HG03432 (cell line): ENCODE data around the gene NFIA.
A peak's percentile ranks its signal among the peaks of the same experiment; 100 is the strongest.

ENCODE experiments used
- ATAC-seq: cut with Tn5 transposase; IDR thresholded peaks from one replicate; pipeline ENCODE4 v1.9.1; 2021; ENCODE audit warnings: mild to moderate bottlenecking, moderate library complexity; ENCODE audit not compliant: unreplicated experiment

The NFIA gene

DNA sequence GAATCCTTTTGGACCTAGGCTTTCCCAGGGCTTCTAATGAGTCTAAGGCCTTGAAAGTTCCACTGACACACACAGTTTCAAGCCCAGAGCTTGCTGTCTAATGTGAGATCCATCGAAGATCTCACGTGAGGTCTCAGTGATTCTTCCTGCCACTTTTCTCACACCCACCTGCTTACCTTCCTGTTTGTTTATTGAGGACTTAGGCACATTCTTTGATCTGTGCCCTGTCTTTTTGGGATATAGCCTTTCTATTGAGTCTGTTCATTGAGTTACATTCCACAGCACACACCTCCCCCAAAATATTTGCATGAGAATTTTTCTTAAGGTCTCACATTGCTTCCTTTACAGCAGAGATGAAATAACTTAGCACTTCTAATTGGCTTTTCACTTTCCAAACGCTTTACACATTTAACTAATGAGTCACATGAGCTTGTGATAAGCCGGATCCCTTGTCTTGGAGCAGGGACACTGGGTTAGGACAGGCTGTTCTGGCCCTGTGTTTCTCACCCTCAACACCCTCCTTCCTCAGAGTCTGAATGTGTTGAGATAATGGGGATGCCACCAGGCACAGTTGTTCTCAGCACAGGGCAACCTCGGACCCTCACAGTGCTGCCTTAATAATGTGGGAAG, 354.2 kb downstream of the NFIA start:
- no peak for ATAC-seq

DNA sequence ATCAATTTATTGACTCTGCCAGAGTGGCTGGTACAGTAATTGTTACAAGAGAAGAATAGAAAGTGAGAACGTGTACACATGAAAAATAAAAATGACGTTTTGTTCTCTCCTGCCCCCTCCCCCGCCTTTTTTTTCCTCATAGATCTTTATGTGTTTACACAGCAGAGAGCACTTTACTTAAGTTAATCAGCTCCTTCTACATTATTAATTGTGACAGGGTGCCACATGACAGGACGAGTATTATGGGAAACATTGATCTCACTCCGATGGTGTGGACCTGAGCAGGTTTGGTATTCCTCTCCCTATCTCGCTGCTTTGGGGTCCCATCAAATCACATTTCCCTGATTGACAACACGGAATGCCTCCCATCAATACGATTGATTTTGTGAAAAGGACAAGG, 356.9 kb downstream of the NFIA start:
- ATAC-seq, result no peak

DNA sequence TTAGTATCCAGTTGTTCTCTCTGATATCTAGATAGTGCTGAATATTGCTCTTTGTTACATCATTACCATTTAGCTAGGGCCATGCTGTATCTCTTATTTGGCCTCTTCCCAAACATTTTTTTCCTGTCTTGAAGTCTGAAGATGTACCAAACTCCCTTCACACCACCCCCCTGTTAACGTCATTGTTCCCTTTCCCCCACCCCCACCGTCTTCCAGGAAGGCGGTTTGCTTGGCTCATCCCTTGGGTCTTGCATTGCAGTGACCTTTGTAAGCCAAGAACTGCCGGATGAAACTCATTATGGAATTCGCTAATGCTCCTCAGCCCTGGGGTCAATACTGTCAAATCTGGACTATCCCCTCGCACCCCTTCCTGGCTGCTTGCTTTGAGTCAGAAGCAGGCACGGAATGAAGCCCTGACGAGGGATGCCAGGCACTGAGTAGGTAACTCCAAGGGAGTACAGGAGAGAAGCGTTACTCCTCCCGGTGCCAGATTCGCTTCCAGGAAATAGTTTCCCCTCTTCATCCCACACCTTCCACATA, 359.4 kb downstream of the NFIA start:
- ATAC-seq, result no peak

DNA sequence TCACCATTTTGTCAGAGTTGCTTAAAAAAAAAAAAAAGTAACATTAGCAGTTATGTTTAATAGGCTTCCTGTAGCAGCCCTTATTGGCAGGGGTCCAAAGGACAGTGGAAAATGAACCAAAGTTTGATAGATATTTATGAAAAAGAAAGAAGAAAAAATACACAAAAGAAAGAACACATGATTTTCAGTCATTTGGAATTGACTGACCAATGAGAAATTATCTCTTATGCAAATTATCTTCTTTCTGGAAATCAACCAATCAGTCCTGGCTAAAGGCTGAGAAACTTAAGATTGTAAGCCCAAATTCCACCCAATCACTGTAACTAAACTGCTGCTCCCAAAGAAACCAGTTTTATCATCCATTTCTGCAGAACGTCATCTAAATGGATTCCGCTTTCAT, 360.2 kb downstream of the NFIA start:
- no peak for ATAC-seq

DNA sequence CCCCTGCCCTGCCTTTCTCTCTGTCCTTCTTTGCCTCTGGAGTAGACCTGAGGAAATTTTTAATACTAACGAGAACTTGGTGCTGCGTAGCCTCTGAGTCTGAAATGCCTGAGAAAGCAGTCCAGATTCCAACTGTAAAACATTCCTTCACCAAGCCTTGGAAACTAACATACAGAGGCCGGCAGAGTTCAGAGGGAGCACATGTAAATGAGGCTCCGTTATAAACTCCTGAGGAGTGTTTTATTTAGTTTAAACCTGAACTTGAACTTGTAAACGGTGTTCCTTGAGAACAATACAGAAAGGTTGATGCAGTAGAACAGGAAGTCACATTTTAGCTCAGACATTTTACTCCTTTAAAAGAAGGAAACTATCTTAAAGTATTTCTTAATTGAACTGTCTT, 361.9 kb downstream of the NFIA start:
- no peak for ATAC-seq

DNA sequence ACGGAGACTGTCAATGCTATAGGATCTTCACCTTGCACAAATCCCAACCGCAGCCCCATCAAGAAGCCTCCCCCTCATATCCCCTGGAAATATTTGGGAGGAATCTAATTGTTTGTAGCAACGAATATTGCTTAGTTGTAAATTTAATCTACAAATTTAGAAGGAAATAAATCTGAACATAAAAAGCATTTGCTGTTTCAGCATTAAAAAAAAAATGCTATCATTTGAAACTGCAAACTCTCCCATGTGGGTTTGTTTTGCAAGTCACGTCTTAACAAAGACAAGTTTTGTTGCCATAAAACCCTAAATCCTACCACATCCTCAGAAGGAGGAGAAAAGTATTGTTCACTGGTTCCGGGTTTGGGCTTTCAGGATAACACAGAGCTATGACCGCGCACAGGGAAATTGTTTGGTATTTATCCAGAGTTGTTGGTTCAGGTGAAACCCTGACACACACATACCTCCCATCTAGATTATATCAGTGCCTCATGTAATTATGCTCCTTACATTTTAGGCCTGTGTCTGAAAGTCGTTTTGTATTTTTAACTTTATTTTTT, 363.0 kb downstream of the NFIA start:
- no peak for ATAC-seq

DNA sequence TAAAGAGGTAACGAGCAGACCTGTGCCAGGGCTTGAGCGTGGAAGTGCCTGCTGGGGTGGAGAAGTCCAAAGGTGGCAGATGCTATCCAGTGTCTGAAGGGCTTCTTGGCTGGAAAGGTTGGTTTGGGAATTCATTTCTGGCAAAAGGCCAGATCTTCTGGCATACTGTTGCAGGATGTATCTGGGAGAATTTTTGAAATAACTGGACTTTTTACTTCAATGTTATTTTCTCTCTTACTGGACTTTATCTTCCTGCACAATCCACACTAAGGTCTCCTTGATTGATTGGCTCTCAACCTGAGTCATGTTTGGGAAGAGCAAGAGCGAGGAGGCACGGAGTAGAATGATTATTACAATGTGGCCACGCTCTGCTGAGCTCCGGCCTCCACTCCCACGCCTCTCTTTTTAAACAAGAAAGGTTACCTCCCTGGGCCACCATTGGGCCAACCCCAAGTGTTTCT, 364.2 kb downstream of the NFIA start:
- no peak for ATAC-seq

DNA sequence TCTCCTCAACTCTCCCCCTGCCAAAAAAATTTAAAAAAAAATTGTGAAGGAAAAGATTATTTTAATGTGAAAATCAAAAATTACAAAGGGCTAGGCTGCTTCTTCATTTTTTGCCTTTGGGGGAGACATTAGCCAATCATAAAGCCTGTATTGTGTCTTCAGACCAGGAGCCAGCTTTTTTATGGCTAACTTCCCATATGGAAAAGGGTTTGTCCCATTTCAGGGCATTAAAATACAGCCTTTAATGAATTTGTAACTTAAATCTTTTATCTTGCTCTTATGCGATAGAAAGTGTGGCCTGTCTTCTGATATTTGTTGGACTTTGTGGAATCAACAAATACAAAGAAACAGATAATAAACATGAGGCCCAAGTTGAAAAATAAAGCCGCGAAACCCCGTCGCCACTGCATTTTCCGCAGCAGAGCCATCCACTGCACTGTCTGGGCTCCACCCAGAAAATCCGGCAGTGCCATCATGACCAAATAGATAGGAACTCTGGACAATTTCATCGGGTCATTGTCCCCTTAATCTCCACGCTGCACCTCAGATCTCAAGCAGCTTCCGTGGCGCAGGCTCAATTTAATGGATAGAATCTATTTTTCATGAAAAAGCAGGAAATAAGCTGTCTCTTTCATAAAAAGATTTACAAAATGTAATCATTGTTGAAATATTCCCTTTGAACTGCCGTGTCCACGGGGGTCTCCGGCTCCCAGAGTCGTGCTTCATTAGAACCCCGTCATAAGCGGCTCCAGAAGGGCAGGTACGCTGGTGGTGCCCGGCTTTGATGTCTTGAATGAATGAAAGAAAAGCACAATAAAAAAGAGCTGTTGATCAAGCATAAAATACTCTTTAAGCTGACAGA, 365.0 kb downstream of the NFIA start:
- no peak for ATAC-seq

DNA sequence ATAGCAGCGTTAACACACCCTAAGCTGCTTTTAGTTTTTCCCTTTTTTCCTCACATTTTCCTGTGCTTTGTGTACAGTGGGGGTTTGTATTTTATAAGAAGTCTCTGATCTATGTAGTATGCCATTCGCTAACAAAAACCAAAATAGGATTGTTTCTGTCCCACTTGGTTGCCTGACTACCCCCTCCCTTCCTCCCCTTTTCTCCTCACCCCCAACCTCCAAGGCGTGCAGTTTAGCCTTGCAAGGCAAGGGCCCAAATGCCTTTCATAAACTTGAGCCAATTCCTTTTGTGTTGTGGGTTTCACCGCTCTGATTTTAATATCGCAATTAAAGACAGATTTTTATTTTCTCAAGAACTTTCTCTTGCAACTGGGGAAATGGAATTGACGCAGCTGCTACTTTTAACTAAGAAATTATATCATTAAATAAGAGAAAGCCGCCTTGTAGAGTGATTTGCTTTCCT, 365.6 kb downstream of the NFIA start:
- no peak for ATAC-seq

DNA sequence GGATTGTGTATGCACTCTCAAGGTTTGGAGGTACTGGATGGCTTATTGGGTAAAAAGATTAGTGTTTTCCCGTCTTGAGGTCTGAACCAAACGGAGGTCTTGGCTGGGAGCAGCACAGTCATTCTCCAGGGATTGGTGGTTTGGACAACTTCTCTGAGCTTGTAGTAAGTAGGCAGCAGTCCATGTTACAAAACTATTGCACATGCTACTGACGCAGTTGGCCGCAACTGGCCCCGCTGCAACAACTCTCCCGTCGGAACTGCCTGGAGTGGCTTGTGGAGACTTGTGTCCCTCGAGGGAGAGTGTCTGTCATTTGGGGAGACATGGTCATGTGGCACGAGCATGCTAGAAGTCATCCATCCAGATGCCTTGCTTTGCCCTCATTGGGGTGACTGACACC, 366.6 kb downstream of the NFIA start:
- ATAC-seq, result no peak

DNA sequence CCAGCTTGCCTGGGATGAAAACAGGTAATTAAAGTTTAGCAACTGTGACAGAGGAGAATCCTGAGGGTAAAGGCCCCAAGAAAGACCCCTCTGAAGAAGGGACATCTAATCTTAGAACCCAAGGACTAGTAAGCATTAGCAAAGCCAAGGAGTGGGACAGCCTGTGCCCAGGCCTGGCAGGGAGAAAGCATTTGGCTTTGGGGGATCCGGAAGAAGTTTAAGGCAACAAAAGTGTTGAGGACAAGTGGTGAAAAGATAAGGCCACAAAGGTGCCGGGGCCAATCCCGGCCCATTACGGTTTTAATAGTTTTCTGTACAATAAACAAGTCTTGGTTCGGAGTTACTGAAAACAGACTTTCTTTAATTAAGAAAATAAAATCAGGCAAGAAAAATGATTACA, 367.0 kb downstream of the NFIA start:
- no peak for ATAC-seq

DNA sequence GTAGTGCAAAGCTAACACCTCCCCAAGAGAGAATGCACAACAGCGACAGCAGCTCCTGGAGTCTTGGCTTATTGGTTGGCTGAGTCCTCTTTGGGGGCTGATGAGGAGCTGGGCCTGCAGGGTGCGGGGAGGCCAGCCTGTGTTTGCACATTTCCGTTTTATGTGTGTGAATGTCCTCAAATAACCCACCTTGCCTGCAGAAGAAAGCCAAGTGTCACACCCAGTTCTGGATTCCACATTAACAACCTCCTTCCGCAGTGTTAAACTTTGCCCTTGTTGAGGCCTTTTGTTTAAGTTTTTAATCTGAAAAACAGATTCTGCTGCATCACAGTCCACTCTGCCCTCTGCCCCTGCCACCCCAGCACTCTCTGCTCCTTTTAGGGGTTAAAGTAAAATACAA, 368.1 kb downstream of the NFIA start:
- no peak for ATAC-seq

DNA sequence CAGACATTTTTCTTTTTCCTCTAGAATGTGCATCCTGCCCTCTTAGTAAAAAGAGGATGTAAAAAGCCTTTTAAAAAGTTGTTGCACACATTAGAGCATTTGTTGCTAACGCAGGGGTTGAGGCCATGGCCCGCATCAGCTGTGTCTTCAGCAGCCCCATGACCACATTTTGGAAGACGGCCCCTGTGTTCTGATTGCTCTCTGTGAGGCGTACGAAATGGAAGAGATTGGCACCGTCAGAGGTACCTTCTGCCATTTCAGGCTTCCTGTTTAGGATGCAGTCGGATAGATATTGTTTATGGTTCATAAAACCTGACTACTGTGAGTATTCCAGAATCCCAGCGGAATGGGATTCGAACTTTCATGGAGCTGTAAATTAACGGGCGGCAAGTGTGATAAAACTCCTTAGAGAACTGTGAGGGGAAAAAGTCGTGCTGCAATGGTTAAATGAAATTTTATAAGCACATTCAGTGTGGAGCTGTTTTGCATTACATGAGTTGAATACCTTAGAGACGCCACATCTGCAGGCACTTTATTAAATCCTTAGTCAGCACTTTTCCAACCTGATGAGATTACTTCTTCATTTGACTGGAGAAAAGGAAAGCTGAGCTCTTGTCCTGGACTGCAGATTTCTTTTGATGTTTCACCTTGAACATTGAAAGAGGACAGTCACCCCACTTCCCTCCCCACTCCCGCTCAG, 368.7 kb downstream of the NFIA start:
- ATAC-seq, result no peak

DNA sequence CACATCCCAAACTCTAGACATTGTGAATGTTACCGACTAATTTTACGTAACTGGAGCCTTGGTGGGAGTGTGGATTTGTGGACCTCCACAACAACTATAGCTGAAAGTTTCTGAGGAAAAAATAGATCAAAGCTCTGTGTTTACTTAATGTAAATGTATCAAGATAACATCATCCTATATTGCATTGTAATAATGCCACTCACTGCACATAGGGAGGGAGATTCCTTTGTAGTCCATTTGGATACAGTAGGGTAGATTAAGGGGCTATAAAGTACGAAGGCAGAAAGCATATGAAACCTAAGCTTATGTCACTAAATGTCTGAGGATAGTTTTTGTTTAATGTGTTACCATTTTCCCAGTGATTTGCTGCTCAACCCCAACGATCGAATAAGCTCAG, 369.2 kb downstream of the NFIA start:
- no peak for ATAC-seq

DNA sequence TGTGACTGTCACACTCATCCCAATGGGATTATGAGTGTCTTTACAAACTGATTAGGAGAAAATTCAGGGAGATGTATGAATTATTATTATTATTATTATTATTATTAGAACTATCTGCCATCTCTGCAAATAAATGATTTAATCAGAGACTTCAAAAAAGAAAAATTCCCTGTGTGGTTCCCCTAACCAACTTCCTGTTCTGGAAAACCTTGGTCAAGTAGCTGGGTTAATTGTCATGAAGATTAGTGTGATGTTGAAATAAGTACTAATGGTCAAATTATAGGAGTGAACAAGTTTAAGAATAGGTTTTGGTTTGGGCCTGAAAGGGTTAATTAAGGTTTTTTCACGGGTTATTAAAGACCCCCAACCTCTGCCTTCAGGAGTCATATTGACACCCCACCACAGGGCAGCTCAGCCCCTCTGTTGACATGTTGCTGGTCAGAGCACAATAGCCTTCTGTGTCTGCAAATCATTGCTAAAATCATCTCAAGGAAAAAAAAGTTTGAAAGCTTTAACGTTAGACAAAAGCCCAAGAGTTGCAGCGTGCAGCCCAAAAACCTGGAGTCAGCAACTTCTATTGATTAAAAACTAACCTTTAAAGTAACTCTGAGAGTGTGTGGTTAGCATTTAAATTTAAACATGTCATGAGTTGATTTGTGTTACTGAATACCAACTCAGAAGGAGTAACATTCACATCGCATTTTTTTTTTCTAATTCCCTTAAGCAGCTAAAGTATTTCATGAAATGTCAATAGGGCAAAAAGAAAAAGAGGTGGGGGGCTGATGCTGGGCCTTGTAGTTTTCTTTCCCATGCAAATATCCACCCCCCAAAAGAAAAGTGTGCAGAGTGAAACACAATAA, 370.0 kb downstream of the NFIA start:
- ATAC-seq, result no peak

DNA sequence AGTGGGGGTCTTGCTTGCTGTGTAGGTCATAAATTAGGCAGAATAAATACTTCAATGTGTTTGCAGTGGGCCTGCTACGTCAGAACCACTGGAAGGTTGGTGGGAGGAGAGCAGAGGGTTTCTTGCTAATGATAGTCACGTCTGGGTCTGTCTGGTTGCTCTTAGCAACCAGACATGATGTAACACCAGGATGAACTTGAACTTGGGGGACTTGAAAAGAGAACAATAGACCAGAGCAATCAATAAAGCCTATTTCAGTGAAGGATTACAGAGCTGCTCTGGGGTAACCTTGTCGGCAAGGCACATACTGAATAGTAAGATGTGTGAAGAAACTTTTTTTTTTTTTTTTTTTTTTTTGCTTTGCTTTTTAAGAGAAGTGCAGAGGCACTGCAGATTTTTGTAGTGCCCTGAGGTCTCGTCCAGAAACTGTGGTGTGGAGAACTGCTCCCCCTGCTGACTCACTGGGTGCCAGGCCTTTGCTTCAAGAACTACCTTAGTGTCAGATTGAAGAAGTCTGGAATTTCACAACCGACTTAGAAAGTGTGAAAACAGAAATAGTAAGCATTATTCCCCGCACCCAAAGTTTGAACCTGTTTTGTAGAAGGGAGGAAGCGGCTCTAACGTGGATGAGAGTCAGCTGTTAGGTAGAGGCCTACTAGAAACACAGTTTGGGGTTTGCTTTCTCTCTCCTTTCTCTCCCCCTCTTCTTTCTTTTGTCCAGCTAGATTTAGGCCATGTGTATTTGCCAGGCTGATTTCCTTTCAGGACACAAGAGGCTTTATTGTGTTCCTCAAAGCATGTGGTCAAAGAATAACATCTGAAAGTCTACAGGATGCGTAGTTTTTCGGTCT, 371.0 kb downstream of the NFIA start:
- peak; percentile 94 for ATAC-seq

DNA sequence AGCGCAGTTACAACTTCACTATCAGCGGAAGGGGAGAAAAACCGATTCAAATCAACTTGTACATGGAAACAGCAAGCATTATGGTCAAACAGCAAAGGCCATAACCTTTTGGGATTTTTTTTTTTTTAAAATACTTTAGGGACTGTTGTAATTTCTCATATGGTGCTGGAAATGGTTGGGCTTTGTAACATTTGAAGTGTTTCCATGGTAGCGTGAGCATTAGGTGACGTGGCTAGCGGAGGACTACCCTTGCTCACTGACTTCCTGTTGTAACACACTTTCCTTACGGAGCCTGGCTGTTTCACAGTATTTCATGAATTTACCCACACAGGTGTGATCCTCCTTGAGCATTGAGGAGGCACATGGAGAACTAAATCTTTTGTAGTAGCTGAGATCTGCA, 373.0 kb downstream of the NFIA start:
- no peak for ATAC-seq

DNA sequence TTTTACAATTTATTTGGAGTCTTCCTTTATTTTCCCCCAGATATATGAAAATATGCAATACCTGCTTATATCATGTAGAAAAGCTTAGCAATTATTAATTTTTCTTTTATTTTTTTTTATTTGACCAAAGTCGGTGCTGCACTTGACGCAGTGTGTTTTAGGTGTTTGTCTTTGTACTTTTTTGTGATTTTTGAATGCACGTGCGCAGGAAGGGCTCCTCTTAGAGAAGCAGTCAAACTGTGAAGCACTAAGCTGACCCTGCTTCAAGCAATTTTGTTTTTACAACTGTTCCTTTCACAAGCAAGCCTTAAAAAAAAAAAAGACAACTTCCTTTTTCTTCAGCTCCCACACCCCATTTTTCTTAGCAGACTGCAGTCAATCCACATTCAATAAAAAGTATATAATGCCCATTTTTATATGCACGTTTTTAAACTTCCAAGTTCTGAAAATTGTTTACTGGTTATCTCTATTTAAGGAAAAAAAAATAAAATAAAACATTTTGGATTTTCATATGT, 375.2 kb downstream of the NFIA start:
- no peak for ATAC-seq

DNA sequence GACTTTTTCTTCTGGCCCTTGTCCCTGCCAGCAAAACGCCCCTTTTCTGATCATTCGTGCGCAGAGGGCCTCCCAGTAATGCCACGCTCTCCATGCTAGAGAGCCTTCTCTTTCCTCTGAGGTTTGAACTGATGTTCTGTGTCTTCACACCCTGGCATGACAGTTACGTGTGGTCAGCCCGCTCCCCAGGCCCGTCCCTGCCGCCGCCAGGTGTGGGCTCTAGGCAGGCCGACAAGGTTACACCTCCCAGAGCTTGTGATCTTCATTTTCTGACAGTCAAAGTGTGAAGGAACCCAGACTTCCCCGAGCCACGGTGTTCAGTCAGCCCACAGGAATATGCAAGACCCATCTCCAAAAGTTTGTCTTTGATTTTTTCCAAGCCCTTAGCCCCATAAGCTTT, 377.0 kb downstream of the NFIA start:
- ATAC-seq, result no peak
